Occipital lobe (tissue), 2 donors: ENCODE measurements around the gene STK4. TPM values are rescaled to one million over a fixed set of nuclear protein-coding genes. Genes with fewer than 3 reads are reported as not detected.
"Not testable (repeated sequence)": the region's sequence is repeated elsewhere in the genome, so short reads cannot be mapped to it uniquely, and the experiment has no call there.

Experiments used
- DNase-seq: peaks from one replicate; lab custom pipeline; 2025; lab: John Stamatoyannopoulos, UW
- total RNA-seq: library from RNA; depleted of rRNA; stranded (reverse); fragments of >200 nt; gene quantifications from one replicate; pipeline ENCODE4 v1.2.3, GENCODE V29; 2014

STK4 gene
- total RNA-seq, 1 donor from 2014 or later = 56.6 TPM

DNA sequence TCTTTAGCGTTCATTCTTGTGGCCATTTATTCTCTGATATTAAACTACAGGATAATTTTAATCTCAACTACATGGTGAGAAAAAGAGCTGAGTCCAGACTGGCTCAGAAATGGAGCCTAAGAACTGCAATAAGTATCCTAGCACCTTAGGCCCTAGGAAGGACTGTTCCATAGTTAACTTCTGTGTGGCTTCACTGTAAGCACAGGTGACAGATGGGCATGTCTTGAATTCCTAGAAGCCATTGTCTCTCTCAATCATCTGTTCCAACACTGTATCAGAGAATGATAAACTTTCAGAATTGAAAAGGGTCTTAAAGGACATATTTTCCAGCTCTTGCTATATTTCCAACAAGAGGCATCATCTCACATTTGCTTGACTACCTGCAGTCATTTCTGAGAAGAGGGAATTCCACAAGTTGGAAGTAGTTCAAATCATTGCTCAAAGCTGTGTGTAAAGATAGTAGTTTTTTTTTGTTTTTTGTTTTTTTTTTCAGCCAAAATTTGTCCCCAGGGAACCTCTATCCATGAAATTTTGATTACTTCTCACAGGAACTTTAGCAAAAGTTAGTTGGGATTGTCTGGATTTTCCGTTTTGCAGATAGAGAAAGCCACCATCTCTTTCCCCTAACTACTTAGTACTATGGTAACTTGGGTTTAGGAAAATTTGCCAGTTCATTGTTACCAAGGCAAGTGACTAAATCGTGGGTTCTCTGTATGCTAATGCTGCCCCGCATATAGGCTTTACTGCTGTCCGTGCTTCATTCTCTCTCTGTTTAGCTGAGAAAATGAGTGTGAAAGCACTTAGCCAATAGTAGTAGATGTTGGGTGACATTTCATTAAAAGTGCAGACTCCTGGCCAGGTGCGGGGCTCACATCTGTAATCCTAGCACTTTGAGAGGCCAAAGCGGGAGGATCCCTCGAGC, 87.4 kb downstream of the STK4 start:
- no peak for DNase-seq

GRCh38 chr20:45055056-45055455, 88.7 kb downstream of the STK4 start:
- no peak for DNase-seq

DNA sequence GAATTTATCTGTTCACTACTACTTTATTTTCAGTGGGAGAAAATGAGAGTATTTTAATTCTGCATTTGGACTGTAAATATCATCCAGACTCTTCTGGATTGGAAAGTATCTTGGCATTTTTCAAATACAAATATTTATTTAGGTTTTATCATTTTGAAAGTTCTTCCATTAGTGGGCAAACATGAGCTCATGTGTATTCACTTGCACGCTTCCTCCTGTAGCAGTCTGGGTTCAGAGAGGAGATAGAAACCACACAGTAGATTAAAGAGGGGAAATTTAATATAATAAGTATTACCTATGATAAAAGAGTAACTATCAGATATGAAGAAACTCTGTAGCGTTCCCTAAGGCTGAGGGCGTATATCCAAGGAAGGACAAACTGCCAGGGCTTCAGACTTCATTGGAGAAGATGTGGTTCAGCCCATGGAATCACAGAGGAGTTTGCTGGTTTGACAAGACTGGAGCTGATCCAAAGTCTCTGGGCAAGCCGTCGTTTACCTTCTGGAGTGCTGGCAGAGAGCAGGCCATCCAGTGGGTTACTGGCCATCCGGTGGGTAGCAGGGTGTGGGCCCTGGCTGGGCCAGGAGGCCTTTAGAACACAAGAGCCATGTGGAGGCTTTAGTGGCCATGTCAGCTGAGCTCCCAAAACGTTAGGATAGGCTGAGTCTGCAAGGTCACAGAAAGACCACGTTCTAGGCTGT, 90.3 kb downstream of the STK4 start:
- no peak for DNase-seq

DNA sequence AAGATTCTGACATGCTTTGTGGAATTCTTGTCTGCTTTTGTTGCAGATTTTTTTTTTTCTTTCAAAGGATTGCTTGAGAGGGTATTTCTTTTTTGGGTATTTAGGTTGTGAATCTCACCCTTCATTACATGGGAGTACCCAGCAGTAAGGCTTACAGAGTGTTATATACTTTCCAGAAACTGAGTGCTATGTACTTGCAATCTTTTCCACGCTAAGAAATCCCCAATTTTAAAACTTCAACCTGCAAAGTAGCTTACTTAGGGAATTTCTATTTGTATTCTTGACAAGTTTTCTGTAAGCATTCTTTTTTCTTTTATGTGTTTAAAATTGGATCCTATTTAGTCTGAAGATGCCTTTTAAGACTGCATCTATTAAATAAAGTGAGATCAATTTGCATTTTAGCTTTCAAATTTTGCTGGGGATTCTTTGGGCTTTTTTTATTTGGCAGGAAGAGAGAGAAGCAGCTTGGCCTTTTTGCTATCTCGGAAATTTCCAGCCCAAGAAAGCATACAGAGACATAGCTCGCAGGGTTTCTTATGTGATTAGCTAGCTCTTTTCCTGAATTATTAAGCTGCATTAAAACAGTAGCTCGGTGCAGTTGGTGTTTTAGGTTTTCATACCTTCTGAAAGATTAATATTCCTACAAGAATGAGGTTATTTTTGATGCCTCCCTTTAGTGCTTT, 92.0 kb downstream of the STK4 start:
- DNase-seq = no peak

DNA sequence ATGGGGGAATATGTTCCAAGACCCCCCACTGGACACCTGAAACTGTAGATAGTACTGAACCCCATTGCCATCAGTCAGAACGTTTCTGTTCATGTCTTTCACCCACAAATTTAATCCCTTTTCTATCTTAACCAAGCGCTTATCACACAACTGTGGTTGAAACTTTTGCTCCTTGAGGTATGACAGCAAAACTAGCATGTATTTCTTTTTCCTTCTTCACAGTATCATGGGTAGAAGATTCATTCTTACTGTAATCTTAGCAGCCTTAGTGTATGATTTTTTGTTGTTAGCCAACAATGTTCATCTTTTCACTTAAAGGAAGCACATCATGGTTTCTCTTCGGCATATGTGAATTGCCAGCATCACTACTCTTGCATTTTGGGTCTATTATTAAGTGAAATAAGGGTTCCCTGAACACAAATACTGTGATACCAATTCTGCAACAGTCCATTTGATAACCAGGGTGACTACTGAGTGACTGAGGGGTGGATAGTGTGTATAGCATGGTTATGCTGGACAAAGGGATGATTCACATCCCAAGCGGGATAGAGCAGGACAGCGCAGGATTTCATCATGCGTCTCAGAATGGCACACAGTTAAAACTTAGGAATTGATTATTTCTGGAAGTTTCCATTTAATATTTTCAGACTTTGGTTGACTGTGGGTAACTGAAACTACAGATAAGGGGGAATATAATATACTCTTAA, 92.9 kb downstream of the STK4 start:
- DNase-seq = no peak

DNA sequence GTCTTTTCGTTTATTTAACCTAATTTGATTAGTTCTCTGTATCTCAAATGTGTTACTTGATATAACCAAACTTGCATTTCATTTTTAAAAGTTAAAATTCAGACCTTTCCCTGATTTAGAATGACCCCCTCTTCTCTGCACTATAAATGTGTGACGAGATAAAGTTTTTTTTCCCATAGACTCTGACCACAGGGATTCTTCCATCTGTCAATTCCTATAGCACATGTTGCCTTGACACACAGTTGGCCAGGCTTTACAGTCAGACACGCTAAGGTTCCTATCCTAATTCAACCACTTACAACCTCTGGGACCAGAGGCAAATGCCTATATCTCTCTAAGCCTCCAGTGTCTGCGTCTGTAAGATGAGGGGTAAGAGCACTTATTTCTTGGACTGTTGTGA, 94.0 kb downstream of the STK4 start:
- DNase-seq = no peak

DNA sequence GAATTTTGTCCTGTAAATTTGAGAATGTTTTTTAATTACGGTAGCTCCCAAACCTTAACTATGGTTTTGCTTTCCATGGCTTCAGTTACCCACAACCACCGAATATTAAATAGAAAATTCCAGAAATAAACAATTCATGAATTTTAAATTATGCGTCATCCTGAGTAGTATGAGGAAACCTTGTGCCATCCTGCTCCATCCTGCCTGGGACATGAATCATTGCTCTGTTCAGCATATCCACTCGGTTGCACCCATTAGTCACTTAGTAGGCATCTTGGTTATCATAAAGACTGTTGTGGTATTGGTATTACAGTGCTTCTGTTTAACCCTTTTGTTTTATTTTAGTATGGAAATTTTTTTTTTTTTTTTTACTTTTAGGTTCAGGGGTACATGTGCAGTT, 94.9 kb downstream of the STK4 start:
- DNase-seq = no peak

DNA sequence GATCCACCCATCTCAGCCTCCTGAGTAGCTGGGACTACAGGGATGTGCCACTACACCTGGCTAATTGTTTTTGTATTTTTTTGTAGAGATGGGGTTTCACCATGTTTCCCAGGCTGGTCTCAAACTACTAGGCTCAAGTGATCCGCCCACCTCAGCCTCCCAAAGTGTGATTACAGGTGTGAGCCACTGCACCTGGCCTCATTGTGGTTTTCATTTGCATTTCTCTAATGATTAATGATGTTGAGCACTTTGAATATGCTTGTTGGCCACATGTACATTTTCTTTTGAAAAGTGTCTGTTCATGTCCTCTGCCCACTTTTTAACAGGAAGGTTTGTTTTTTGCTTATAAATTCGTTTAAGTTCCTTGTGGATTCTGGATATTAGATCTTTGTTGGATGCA, 96.8 kb downstream of the STK4 start:
- not testable (repeated sequence) for DNase-seq

- DNase-seq = no peak
Observed at GRCh38 chr20:45064812-45065211, 98.5 kb downstream of the STK4 start.

DNA sequence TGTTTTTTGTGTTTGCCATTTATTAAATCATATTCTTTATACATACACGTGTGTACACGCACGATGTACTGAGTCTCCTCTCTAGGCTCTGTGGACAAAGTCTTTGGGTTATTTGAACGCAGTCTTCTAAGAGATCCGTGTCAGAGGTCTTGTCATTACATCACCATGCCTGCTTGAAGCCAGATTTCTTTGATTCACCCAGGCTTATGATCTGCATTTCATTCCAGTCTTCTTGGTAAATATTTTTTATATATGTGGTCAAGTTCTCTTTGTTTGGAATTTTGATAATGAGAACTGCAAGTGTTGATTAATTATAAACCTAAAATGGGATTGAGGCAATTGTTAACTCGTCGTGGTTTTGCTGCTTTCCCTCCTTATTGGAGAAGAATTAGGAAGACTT, 100.1 kb downstream of the STK4 start:
- no peak for DNase-seq

GRCh38 chr20:45067087-45067486, 100.8 kb downstream of the STK4 start:
- no peak for DNase-seq

DNA sequence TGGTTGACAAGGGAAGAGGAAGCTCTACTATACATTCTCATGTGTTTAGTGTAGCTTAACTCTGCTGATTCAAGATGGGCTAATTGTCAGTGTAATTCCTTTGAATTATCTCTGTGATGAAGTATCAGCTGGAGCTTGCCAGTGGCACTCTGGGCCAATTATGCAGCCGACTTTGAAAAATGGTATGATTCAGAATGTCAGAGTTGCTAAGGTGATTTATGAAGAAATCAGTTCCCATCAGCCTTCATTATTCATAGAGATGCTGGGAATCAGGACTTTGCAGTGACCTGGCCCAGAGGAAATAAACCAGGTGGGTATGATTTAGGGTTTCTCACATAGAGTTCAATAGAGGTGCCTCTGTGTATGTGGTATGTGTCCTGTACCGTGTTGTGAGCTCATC, 101.2 kb downstream of the STK4 start:
- DNase-seq = no peak

- no peak for DNase-seq
Observed at GRCh38 chr20:45069261-45069660, 102.9 kb downstream of the STK4 start.

- no peak for DNase-seq
Observed at GRCh38 chr20:45070932-45071632, 104.8 kb downstream of the STK4 start.

GRCh38 chr20:45072066-45072465, 105.8 kb downstream of the STK4 start:
- DNase-seq = no peak

GRCh38 chr20:45073221-45073620, 106.9 kb downstream of the STK4 start:
- no peak for DNase-seq

DNA sequence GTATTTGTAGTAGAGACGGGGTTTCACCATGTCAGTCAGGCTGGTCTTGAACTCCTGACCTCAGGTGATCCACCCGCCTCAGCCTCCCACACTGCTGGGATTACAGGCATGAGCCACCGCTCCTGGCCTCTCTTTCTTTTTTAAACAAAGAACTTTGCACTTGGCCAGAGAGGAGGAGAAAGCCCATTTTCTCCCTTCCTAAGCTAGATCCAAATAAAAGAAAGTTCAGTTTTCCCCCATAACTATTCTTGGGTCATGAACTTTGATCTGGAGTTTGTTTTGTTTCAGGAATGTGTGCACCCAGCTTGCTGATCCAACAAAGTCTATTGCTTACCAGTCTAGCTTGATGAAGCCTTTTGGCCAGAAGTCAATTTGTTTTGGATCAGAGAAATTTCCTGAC, 111.2 kb downstream of the STK4 start:
- DNase-seq = no peak

- no peak for DNase-seq
Observed at GRCh38 chr20:45080867-45081624, 114.7 kb downstream of the STK4 start.

DNA sequence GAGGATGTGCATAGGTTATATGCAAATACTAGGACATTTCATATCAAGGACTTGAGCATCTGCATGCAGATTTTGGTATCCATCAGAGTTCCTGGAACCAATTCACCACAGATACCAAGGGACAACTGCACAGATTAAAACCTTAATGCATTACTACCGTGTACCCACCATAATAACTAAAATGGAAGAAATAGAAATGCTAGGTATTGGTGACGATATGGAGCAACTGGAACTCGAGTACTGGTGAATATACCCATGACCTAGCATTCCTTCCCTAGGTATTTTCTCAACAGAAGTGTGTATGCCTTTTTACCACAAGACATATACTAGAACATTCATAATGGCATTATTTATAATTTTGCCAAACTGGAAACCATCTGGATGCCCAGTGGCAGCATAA, 116.2 kb downstream of the STK4 start:
- DNase-seq = no peak

DNA sequence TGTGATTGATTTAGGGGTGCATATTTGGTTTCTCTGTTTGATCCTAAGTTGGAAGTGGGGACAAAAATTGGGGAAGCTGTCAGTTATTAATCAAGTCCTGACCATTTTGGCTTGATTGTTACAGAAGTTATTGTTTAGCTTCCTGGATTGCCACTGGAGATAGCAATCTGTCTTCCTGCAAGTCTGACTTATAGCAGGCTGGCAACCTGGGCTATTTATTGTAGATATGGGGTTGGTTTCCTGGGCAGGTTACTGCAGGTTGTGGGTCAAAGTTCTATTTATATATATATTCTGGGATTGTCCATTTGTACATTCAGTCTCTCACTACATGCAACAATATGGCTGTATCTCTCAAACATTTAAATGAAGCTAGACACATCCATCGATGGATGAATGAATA, 116.8 kb downstream of the STK4 start:
- DNase-seq = no peak
